K562 (cell line): ENCODE results near the gene CNPY4. TPM values are rescaled to one million over a fixed set of nuclear protein-coding genes. Genes with fewer than 3 reads are reported as not detected.

Experiments used
- BRF1 ChIP-seq: IDR thresholded peaks from 3 replicates; pipeline ENCODE4 v1.6.1; 2011; ENCODE audit warnings: borderline replicate concordance, mild to moderate bottlenecking; ENCODE audit not compliant: insufficient read length; ENCODE audit errors: extremely low read depth
- CXXC5 ChIP-seq: fragments of 250-450 bp; sonication (Bioruptor Pico); IDR thresholded peaks from 2 replicates; pipeline ENCODE4 v1.8.0; 2022; ENCODE audit warnings: inconsistent platforms, mild to moderate bottlenecking, moderate library complexity
- GMEB1 ChIP-seq: fragments of 250-450 bp; sonication (Bioruptor Pico); IDR thresholded peaks from 2 replicates; pipeline ENCODE4 v1.4.0; 2020; ENCODE audit warnings: mild to moderate bottlenecking
- HMBOX1 ChIP-seq: sonication (generic); IDR thresholded peaks from 2 replicates; pipeline ENCODE4 v1.6.1; 2016
- ILF3 ChIP-seq: fragments of 450-650 bp; IDR thresholded peaks from 2 replicates; pipeline ENCODE4 v1.6.1; 2018; ENCODE audit warnings: antibody characterized with exemption, mild to moderate bottlenecking, moderate library complexity, borderline replicate concordance
- MAFK ChIP-seq: IDR thresholded peaks from 2 replicates; pipeline ENCODE4 v1.6.1; 2011; ENCODE audit warnings: low read length, improper control_type of control experiment
- MBD2 ChIP-seq: sonication (generic); IDR thresholded peaks from 2 replicates; pipeline ENCODE4 v1.6.1; 2016; ENCODE audit warnings: low read depth, borderline replicate concordance
- NCOA4 ChIP-seq: fragments of 450-650 bp; IDR thresholded peaks from 2 replicates; pipeline ENCODE4 v1.6.1; 2018; ENCODE audit warnings: mild to moderate bottlenecking; ENCODE audit not compliant: partially characterized antibody
- PATZ1 ChIP-seq: fragments of 250-450 bp; sonication (Bioruptor Pico); IDR thresholded peaks from 2 replicates; pipeline ENCODE4 v1.5.0; 2020; ENCODE audit warnings: mild to moderate bottlenecking, borderline replicate concordance
- RB1 ChIP-seq: fragments of 450-650 bp; IDR thresholded peaks from 2 replicates; pipeline ENCODE4 v1.6.1; 2017; ENCODE audit warnings: low read depth, mild to moderate bottlenecking
- RNF219 ChIP-seq: fragments of 250-450 bp; sonication (Bioruptor Pico); IDR thresholded peaks from 2 replicates; pipeline ENCODE4 v1.5.0; 2022; ENCODE audit warnings: mild to moderate bottlenecking
- SP2 ChIP-seq: IDR thresholded peaks from 2 replicates; pipeline ENCODE4 v1.6.1; 2011; ENCODE audit warnings: mild to moderate bottlenecking, low read depth, low read length, moderate library complexity; ENCODE audit not compliant: poor library complexity, severe bottlenecking; ENCODE audit errors: extremely low read depth
- TOE1 ChIP-seq, 2 experiments: fragments of 450-650 bp in 1 of 2; sonication (generic) in 1 of 2; formaldehyde crosslinking in 1 of 2; IDR thresholded peaks; 2 replicates each; pipeline versions ENCODE4 v1.7.1 to v1.8.0; 2016 to 2022; ENCODE audit warnings: borderline replicate concordance in 2 of 2, mild to moderate bottlenecking in 2 of 2, antibody characterized with exemption in 1 of 2, inconsistent platforms in 1 of 2, low read depth in 1 of 2, missing genetic modification reagents in 1 of 2, moderate library complexity in 1 of 2
- U2AF2 ChIP-seq: fragments of 200-400 bp; formaldehyde crosslinking; optimal IDR thresholded peaks from 2 replicates; pipeline ENCODE3; 2017; ENCODE audit warnings: low read depth, mild to moderate bottlenecking, low read length
- ZKSCAN8 ChIP-seq: fragments of 200-800 bp; sonication (Bioruptor generic); IDR thresholded peaks from 2 replicates; pipeline ENCODE4 v1.6.1; 2016; ENCODE audit warnings: missing genetic modification characterization, missing compliant biosample characterization
- ZNF23 ChIP-seq: fragments of 250-450 bp; sonication (Bioruptor Pico); IDR thresholded peaks from 2 replicates; pipeline ENCODE4 v1.4.0; 2020; ENCODE audit warnings: mild to moderate bottlenecking
- ZNF395 ChIP-seq: fragments of 200-800 bp; sonication (Bioruptor generic); IDR thresholded peaks from 2 replicates; pipeline ENCODE4 v1.6.1; 2017; ENCODE audit warnings: missing genetic modification characterization, missing compliant biosample characterization
- polyA plus RNA-seq, 8 experiments: library from polyadenylated mRNA; depleted of rRNA in 4 of 8; stranded (reverse) in 5 of 8; unstranded in 3 of 8; fragments of >200 nt; fragmentation: Nextera tagmentation in 2 of 8; fragmentation: Illumina TruSeq in 1 of 8; extraction: Ambion mirVana in 2 of 8; extraction: Trizol in 1 of 8; gene quantifications; 2 replicates each; pipeline versions ENCODE4 v1.2.1 to v1.2.3, GENCODE V29; 2011 to 2014; ENCODE audit warnings: inconsistent platforms in 1 of 8, missing spikeins in 1 of 8
- total RNA-seq, 7 experiments: library from RNA; depleted of rRNA in 6 of 7; stranded (reverse); fragments of >200 nt in 6 of 7; fragmentation: Illumina TruSeq in 2 of 7; extraction: Trizol in 2 of 7; gene quantifications; 2 replicates each; pipeline versions ENCODE4 v1.2.1 to v1.2.3, GENCODE V29; 2011 to 2021; ENCODE audit warnings: low replicate concordance in 1 of 7

The CNPY4 gene
- total and polyA plus RNA-seq, 9 of the 15 experiments (the other 6 are each of a cell fraction or from before 2014, with no cell fraction given), result 1.9 to 11.2 (median 7.0) TPM

- TF ChIP-seq NCOA4 (no peak), MBD2 (peak; percentile 41; the same call in 1 of the 2 replicates), U2AF2 (no peak), PATZ1 (CRISPR knock-in tag) (no peak), GMEB1 (no peak), CXXC5 (peak; percentile 92), ZKSCAN8 (no peak), ZNF23 (CRISPR knock-in tag) (no peak), ZNF395 (CRISPR knock-in tag) (peak; percentile 80), SP2 (no peak), RNF219 (CRISPR knock-in tag) (no peak), ILF3 (no peak; the same call in 1 of the 2 replicates), HMBOX1 (no peak), RB1 (peak; percentile 54), TOE1 (IDR thresholded peaks at IDR 0.05; ENCODE audit: borderline replicate concordance) (peak; percentile 53; the same call in 1 of the 2 replicates), TOE1 (CRISPR knock-in tag; IDR thresholded peaks at IDR 0.05; ENCODE audit: borderline replicate concordance, low read depth) (no peak), BRF1 (no peak), MAFK (no peak)
Observed at GRCh38 chr7:100158229-100159098, 39.0 kb downstream of the CNPY4 start, which contains the start of gene TRAPPC14 (continued).
